HG02588 (cell line): Measurements from ENCODE around the gene UBE2Q2.
"Not testable (repeated sequence)": the region's sequence is repeated elsewhere in the genome, so short reads cannot be mapped to it uniquely, and the experiment has no call there.

ENCODE experiments used
- ATAC-seq: cut with Tn5 transposase; IDR thresholded peaks from one replicate; pipeline ENCODE4 v1.9.1; 2021; ENCODE audit warnings: mild to moderate bottlenecking, moderate library complexity; ENCODE audit not compliant: unreplicated experiment

Gene UBE2Q2

GRCh38 chr15:75864213-75865059, 21.2 kb downstream of the UBE2Q2 start:
- ATAC-seq = no peak

GRCh38 chr15:75866045-75866444, 22.8 kb downstream of the UBE2Q2 start:
- not testable (repeated sequence) for ATAC-seq

GRCh38 chr15:75866916-75867315, 23.7 kb downstream of the UBE2Q2 start:
- ATAC-seq = no peak

- ATAC-seq = no peak
These were observed 24.2 kb downstream of the UBE2Q2 start for GRCh38 chr15:75867449-75867848.

- ATAC-seq = no peak
These were observed 24.8 kb downstream of the UBE2Q2 start for GRCh38 chr15:75868019-75868418.

- ATAC-seq = no peak
These were observed 26.2 kb downstream of the UBE2Q2 start for GRCh38 chr15:75869446-75869845.

- ATAC-seq = not testable (repeated sequence)
These were observed 28.3 kb downstream of the UBE2Q2 start for GRCh38 chr15:75871589-75871988.

- no peak for ATAC-seq
These were observed 29.2 kb downstream of the UBE2Q2 start for GRCh38 chr15:75872403-75872990.

GRCh38 chr15:75884041-75884440, 40.8 kb downstream of the UBE2Q2 start:
- ATAC-seq = no peak

GRCh38 chr15:75887178-75887577, 43.9 kb downstream of the UBE2Q2 start:
- ATAC-seq = no peak

- ATAC-seq = no peak
These were observed 48.6 kb downstream of the UBE2Q2 start for GRCh38 chr15:75891895-75892294.

- ATAC-seq = no peak
These were observed 52.5 kb downstream of the UBE2Q2 start for GRCh38 chr15:75895731-75896130.

GRCh38 chr15:75900577-75900976, 57.3 kb downstream of the UBE2Q2 start:
- no peak for ATAC-seq

- no peak for ATAC-seq
These were observed 58.9 kb downstream of the UBE2Q2 start for GRCh38 chr15:75902129-75902557.

GRCh38 chr15:75903331-75904239, 60.3 kb downstream of the UBE2Q2 start, which contains the start of gene FBXO22:
Gene FBXO22 (plus strand): TSS chr15:75903878. CDS start chr15:75903964, 86 bp downstream.
- ATAC-seq = peak; percentile 87

- no peak for ATAC-seq
These were observed 62.0 kb downstream of the UBE2Q2 start for GRCh38 chr15:75905231-75905630.

- ATAC-seq = not testable (repeated sequence)
These were observed 67.1 kb downstream of the UBE2Q2 start for GRCh38 chr15:75910355-75910754.

GRCh38 chr15:75916978-75917377, 73.7 kb downstream of the UBE2Q2 start:
- no peak for ATAC-seq

- no peak for ATAC-seq
These were observed 74.9 kb downstream of the UBE2Q2 start for GRCh38 chr15:75918135-75918534.

GRCh38 chr15:75920079-75920478, 76.8 kb downstream of the UBE2Q2 start:
- ATAC-seq = no peak
